A549 (cell line): ENCODE data around the gene MTCL1. TPM values are rescaled to one million over a fixed set of nuclear protein-coding genes. Genes with fewer than 3 reads are reported as not detected.

ENCODE experiments used
- ATAC-seq, 2 experiments: fragments of 200-7000 bp in 1 of 2; fragments of >200 bp in 1 of 2; cut with Nextera tagmentation in 1 of 2; cut with Tn5 transposase in 1 of 2; 3 replicates each; pipeline versions ENCODE4 v1.8.0 to v1.9.1; 2018 to 2020; ENCODE audit warnings: mild to moderate bottlenecking in 1 of 2, moderate library complexity in 1 of 2
- CTCF ChIA-PET: fragments of 300-600 bp; sonication (Branson Sonifier 250); formaldehyde crosslinking; extraction: SDS; loops from one replicate; lab custom pipeline; 2021; ENCODE audit warnings: antibody characterized with exemption, inconsistent platforms; lab: Yijun Ruan, JAX
- POLR2A ChIA-PET: fragments of 350-600 bp; formaldehyde crosslinking; extraction: SDS; loops from one replicate; lab custom pipeline; 2021; ENCODE audit warnings: antibody characterized with exemption, inconsistent platforms; lab: Yijun Ruan, JAX
- DNase-seq, 2 experiments: peaks; one replicate each; pipeline versions ENCODE4 v3.0.0 to v3.0.0-alpha.2; 2011 to 2016; ENCODE audit warnings: low read depth in 1 of 2, low spot score in 1 of 2
- FAIRE-seq: peaks from 2 replicates; lab custom pipeline; 2011; peaks lifted over from hg19 to GRCh38; lab: Jason Lieb, UNC
- H3K27ac ChIP-seq, 2 experiments: fragments of >200 bp; sonication (Bioruptor Twin); formaldehyde crosslinking; 3 replicates each; pipeline ENCODE4 v1.5.1; 2016 to 2017
- H3K4me1 ChIP-seq: fragments of >200 bp; sonication (Bioruptor Twin); formaldehyde crosslinking; 3 replicates; pipeline ENCODE4 v1.6.1; 2016
- H3K4me2 ChIP-seq: fragments of >200 bp; sonication (Bioruptor Twin); formaldehyde crosslinking; 3 replicates; pipeline ENCODE4 v1.6.1; 2016
- H3K4me3 ChIP-seq: fragments of >200 bp; sonication (Bioruptor Twin); formaldehyde crosslinking; 3 replicates; pipeline ENCODE4 v1.5.1; 2016
- H3K9me3 ChIP-seq: fragments of >200 bp; sonication (Bioruptor Twin); formaldehyde crosslinking; 3 replicates; pipeline ENCODE4 v1.6.1; 2016
- BHLHE40 ChIP-seq: IDR thresholded peaks from 2 replicates; pipeline ENCODE4 v1.6.1; 2012; ENCODE audit warnings: low read depth, low read length, inconsistent platforms
- CBX8 ChIP-seq: fragments of 200-600 bp; sonication (generic); IDR thresholded peaks from 2 replicates; pipeline ENCODE4 v1.6.1; 2016
- CTCF ChIP-seq: fragments of >200 bp; sonication (Bioruptor Twin); formaldehyde crosslinking; IDR thresholded peaks from 3 replicates; pipeline ENCODE4 v1.5.1; 2016
- E2F6 ChIP-seq: IDR thresholded peaks from 2 replicates; pipeline ENCODE4 v1.6.1; 2012; ENCODE audit warnings: low read depth, borderline replicate concordance
- EHMT2 ChIP-seq: fragments of 200-600 bp; sonication (generic); IDR thresholded peaks from 2 replicates; pipeline ENCODE4 v1.6.1; 2016; ENCODE audit warnings: antibody characterized with exemption, low read depth, mild to moderate bottlenecking, moderate library complexity
- ELK1 ChIP-seq: fragments of 150-350 bp; IDR thresholded peaks from 2 replicates; pipeline ENCODE4 v1.6.1; 2014; ENCODE audit warnings: low read depth, mild to moderate bottlenecking, low read length
- EP300 ChIP-seq, 2 experiments: fragments of >200 bp; sonication (Bioruptor Twin); formaldehyde crosslinking; IDR thresholded peaks; 2 replicates in 1 of 2; 3 replicates in 1 of 2; pipeline ENCODE4 v1.6.1; 2016 to 2017
- FOSB ChIP-seq: fragments of 250-450 bp; sonication (Bioruptor Pico); IDR thresholded peaks from 2 replicates; pipeline ENCODE4 v1.5.0; 2020; ENCODE audit warnings: mild to moderate bottlenecking, moderate library complexity
- FOSL2 ChIP-seq, 2 experiments: fragments of 450-650 bp in 1 of 2; fragments of >200 bp in 1 of 2; sonication (Bioruptor Twin) in 1 of 2; formaldehyde crosslinking; IDR thresholded peaks; 2 replicates each; pipeline versions ENCODE4 v1.5.0 to v1.6.1; 2016 to 2020; ENCODE audit warnings: mild to moderate bottlenecking in 1 of 2, moderate library complexity in 1 of 2
- FOXS1 ChIP-seq: fragments of 250-450 bp; sonication (Bioruptor Pico); IDR thresholded peaks from 2 replicates; pipeline ENCODE4 v1.5.0; 2020; ENCODE audit warnings: mild to moderate bottlenecking, moderate library complexity
- HMGXB4 ChIP-seq: fragments of 250-450 bp; sonication (Bioruptor Pico); IDR thresholded peaks from 2 replicates; pipeline ENCODE4 v1.5.0; 2021; ENCODE audit warnings: mild to moderate bottlenecking, moderate library complexity, borderline replicate concordance
- HOXB5 ChIP-seq: fragments of 250-450 bp; sonication (Bioruptor Pico); IDR thresholded peaks from 2 replicates; pipeline ENCODE4 v1.5.0; 2020; ENCODE audit warnings: mild to moderate bottlenecking, moderate library complexity
- KDM1A ChIP-seq: fragments of 200-600 bp; sonication (generic); IDR thresholded peaks from 2 replicates; pipeline ENCODE4 v1.6.1; 2016; ENCODE audit warnings: low read depth, mild to moderate bottlenecking
- KDM5A ChIP-seq: fragments of 200-600 bp; sonication (generic); IDR thresholded peaks from 2 replicates; pipeline ENCODE4 v1.6.1; 2016; ENCODE audit warnings: antibody characterized with exemption, mild to moderate bottlenecking
- MAX ChIP-seq: IDR thresholded peaks from 2 replicates; pipeline ENCODE4 v1.6.1; 2012
- MAZ ChIP-seq: fragments of 150-350 bp; IDR thresholded peaks from 2 replicates; pipeline ENCODE4 v1.6.1; 2014; ENCODE audit warnings: antibody characterized with exemption, low read depth, low read length, borderline replicate concordance
- NFE2L2 ChIP-seq: fragments of 150-350 bp; conservative IDR thresholded peaks from 2 replicates; pipeline ENCODE4 v1.6.1; 2014; ENCODE audit warnings: low read length
- NR3C1 ChIP-seq: fragments of >200 bp; sonication (Bioruptor Twin); formaldehyde crosslinking; IDR thresholded peaks from 3 replicates; pipeline ENCODE4 v1.6.1; 2017
- POLR2AphosphoS2 ChIP-seq: conservative IDR thresholded peaks from 2 replicates; pipeline ENCODE4 v1.6.1; 2012; ENCODE audit warnings: low read length, improper control_type of control experiment, inconsistent platforms
- RAD21 ChIP-seq, 2 experiments: fragments of >200 bp in 1 of 2; sonication (Bioruptor Twin) in 1 of 2; formaldehyde crosslinking in 1 of 2; IDR thresholded peaks in 1 of 2; conservative IDR thresholded peaks in 1 of 2; 2 replicates in 1 of 2; 3 replicates in 1 of 2; pipeline ENCODE4 v1.6.1; 2012 to 2018; ENCODE audit warnings: inconsistent platforms in 1 of 2
- RARB ChIP-seq: fragments of 250-450 bp; sonication (Bioruptor Pico); IDR thresholded peaks from 2 replicates; pipeline ENCODE4 v1.8.0; 2021; ENCODE audit warnings: mild to moderate bottlenecking, moderate library complexity
- RCOR1 ChIP-seq: fragments of 150-350 bp; IDR thresholded peaks from 2 replicates; pipeline ENCODE4 v1.6.1; 2014; ENCODE audit warnings: antibody characterized with exemption, low read length, low read depth
- RFX5 ChIP-seq: fragments of 450-650 bp; IDR thresholded peaks from 2 replicates; pipeline ENCODE4 v1.7.1; 2014; ENCODE audit warnings: antibody characterized with exemption, mild to moderate bottlenecking, moderate library complexity
- SREBF2 ChIP-seq: fragments of 450-650 bp; IDR thresholded peaks from 2 replicates; pipeline ENCODE4 v1.6.1; 2014; ENCODE audit warnings: mild to moderate bottlenecking, moderate library complexity
- TFCP2L1 ChIP-seq: fragments of 250-450 bp; sonication (Bioruptor Pico); IDR thresholded peaks from 2 replicates; pipeline ENCODE4 v1.5.0; 2021; ENCODE audit warnings: mild to moderate bottlenecking
- USF2 ChIP-seq: fragments of 450-650 bp; IDR thresholded peaks from 2 replicates; pipeline ENCODE4 v1.6.1; 2014; ENCODE audit warnings: antibody characterized with exemption
- ZC3H11A ChIP-seq: fragments of 450-650 bp; IDR thresholded peaks from 2 replicates; pipeline ENCODE4 v1.6.1; 2014; ENCODE audit warnings: antibody characterized with exemption, mild to moderate bottlenecking
- ZNF302 ChIP-seq: fragments of 250-450 bp; sonication (Bioruptor Pico); IDR thresholded peaks from 2 replicates; pipeline ENCODE4 v1.9.0; 2021; ENCODE audit warnings: inconsistent platforms, mild to moderate bottlenecking, moderate library complexity
- WGBS: methylation state at CpG from one replicate; pipeline ENCODE4 v1.1.6; 2017; ENCODE audit errors: missing lambda C conversion rate; 5-methylcytosine and 5-hydroxymethylcytosine counted together
- polyA plus RNA-seq, 4 experiments: library from polyadenylated mRNA; depleted of rRNA in 3 of 4; stranded (reverse); fragments of >200 nt; fragmentation: RNase III in 1 of 4; extraction: RNeasy Plus Mini Kit Qiagen cat#74134 plus additional on column Dnase treatment in 1 of 4; gene quantifications; 2 replicates in 3 of 4; 3 replicates in 1 of 4; pipeline ENCODE4 v1.2.3, GENCODE V29; 2011 to 2017

The MTCL1 gene
- polyA plus RNA-seq, 2 of the 4 experiments (the other 2 are of a cell fraction): 44.4 to 49.6 TPM

- ChIA-PET POLR2A (no interaction called here), CTCF (interaction anchor here (0.8 kb wide), 1 partner anchor 225 kb away, joined by 3 read pairs; no protein-coding TSS in a partner anchor)
- WGBS: 91% methylated on average over 5 of the region's 5 CpGs
- FAIRE-seq: no peak
- Histone ChIP-seq H3K27ac (peak overlapping the region in 1 of 2 experiments; percentile 61; a peak in 3 of 6 replicates), H3K4me1 (peaks cover 31% of the 10 kb centered on the region), H3K4me2 (no peak overlapping the region), H3K9me3 (no peaks in the 10 kb centered on the region), H3K4me3 (no peak overlapping the region)
- no peak for ATAC-seq
- no peak for TF ChIP-seq ZNF302
- TF ChIP-seq NR3C1: no peak
- no peak for TF ChIP-seq RAD21 (conservative IDR thresholded peaks at IDR 0.05 in 1 of 2, IDR thresholded peaks at IDR 0.05 in 1 of 2)
- TF ChIP-seq KDM1A: no peak
- TF ChIP-seq RFX5: no peak
- DNase-seq: no peak
Measured at GRCh38 chr18:8762968-8763367, 57.6 kb downstream of the MTCL1 start.

- H3K27ac ChIP-seq: no peak overlapping the region
- ChIA-PET POLR2A (no interaction called here), CTCF (interaction anchor here (0.8 kb wide), 1 partner anchor 224 kb away, joined by 3 read pairs; no protein-coding TSS in a partner anchor)
- no peak for ATAC-seq
- H3K4me1 ChIP-seq: peaks cover 31% of the 10 kb centered on the region
- WGBS: 58% methylated on average over 2 of the region's 2 CpGs
- FAIRE-seq: no peak
- H3K4me3 ChIP-seq: no peak overlapping the region
- H3K4me2 ChIP-seq: no peak overlapping the region
- no peak for DNase-seq
- no peak for TF ChIP-seq SREBF2
- no peak for TF ChIP-seq FOXS1
- no peak for TF ChIP-seq BHLHE40
- no peak for TF ChIP-seq POLR2AphosphoS2
- no peak for TF ChIP-seq CBX8
- no peak for TF ChIP-seq MAZ
- TF ChIP-seq KDM5A: no peak
- no peak for TF ChIP-seq EHMT2
- TF ChIP-seq HOXB5 (CRISPR knock-in tag): no peak
- no peak for TF ChIP-seq FOSB (CRISPR knock-in tag)
- TF ChIP-seq ZC3H11A: no peak
- TF ChIP-seq ELK1: no peak
- no peak for TF ChIP-seq RAD21 (conservative IDR thresholded peaks at IDR 0.05 in 1 of 2, IDR thresholded peaks at IDR 0.05 in 1 of 2)
- TF ChIP-seq MAX: no peak
- TF ChIP-seq RFX5: no peak
- TF ChIP-seq EP300 (IDR thresholded peaks at IDR 0.05): no peak
- TF ChIP-seq TFCP2L1 (CRISPR knock-in tag): no peak
- TF ChIP-seq NFE2L2: no peak
- no peak for TF ChIP-seq E2F6
- no peaks in the 10 kb centered on the region for H3K9me3 ChIP-seq
Measured at GRCh38 chr18:8763611-8764010, 58.3 kb downstream of the MTCL1 start.

- Histone ChIP-seq H3K27ac (peak overlapping the region in 1 of 2 experiments; percentile 64; a peak in 3 of 6 replicates), H3K4me3 (no peak overlapping the region), H3K9me3 (no peaks in the 10 kb centered on the region), H3K4me1 (peaks cover 51% of the 10 kb centered on the region), H3K4me2 (no peak overlapping the region)
- POLR2A ChIA-PET: no interaction called here
- 75% methylated on average over 9 of the region's 11 CpGs for WGBS
- CTCF ChIA-PET: interaction anchor here (0.9 to 1.6 kb wide), 6 partner anchors 9 to 222 kb away, joined by 3 to 6 read pairs (median 4); no protein-coding TSS in a partner anchor
- FAIRE-seq: no peak
- no peak for DNase-seq
- ATAC-seq: peak in 1 of 2 experiments; percentile 52; a peak in 3 of 6 replicates
- TF ChIP-seq FOSL2 (IDR thresholded peaks at IDR 0.05) (no peak), FOSL2 (CRISPR knock-in tag; IDR thresholded peaks at IDR 0.05) (no peak), RCOR1 (no peak), RARB (CRISPR knock-in tag) (no peak), USF2 (no peak), ZNF302 (no peak), HMGXB4 (CRISPR knock-in tag) (no peak), CTCF (no peak)
Measured at GRCh38 chr18:8765783-8766463, 60.6 kb downstream of the MTCL1 start.
